GM21360 (cell line): Measurements from ENCODE around the gene LNX1.

Experiments
- ATAC-seq: cut with Tn5 transposase; IDR thresholded peaks from one replicate; pipeline ENCODE4 v1.9.1; 2021; ENCODE audit warnings: mild to moderate bottlenecking, moderate library complexity; ENCODE audit not compliant: unreplicated experiment

The LNX1 gene

GRCh38 chr4:53502094-53502493 is 89.2 kb downstream of the LNX1 start:
- no peak for ATAC-seq

DNA sequence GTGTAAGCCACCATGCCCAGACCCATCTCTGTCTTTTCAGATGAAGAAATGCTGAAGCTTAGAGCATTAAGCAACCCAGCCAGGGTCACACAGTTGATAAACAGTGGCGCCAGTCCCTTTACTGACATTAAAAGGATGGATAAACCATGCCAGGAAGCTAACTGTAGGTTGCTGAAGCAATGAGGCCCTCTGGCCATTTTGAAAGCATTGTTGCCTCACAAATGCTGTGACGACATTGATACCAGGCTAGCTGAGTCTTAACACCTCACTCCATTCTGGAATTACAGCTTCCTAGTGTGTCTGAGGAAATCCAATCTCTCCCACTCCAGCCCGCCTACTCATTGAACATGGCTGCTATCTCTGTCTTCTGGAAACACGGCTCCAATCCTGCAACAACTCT is 89.7 kb downstream of the LNX1 start:
- ATAC-seq = no peak

- ATAC-seq = no peak
These were observed 90.7 kb downstream of the LNX1 start for GRCh38 chr4:53500546-53500945.

- no peak for ATAC-seq
These were observed 91.5 kb downstream of the LNX1 start for GRCh38 chr4:53499791-53500190.

DNA sequence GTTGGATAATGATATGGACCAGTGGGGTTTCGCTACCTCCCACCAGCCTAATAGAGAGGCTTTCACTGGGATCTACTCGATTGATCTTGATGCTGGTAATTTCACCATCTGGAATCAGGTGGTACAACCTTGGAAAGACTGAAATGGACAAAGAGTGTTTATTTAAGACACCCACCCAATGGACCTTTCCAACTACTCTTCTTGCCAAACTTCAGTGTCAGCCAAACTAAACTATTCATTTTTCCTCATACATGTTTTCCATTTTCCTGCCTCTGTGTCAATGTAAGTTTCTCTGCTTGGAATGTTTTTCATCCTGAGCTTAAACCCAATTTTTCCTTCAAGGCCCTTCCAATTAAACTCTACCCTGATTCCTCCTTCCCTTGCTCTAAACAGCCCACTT is 92.6 kb downstream of the LNX1 start:
- ATAC-seq = no peak

DNA sequence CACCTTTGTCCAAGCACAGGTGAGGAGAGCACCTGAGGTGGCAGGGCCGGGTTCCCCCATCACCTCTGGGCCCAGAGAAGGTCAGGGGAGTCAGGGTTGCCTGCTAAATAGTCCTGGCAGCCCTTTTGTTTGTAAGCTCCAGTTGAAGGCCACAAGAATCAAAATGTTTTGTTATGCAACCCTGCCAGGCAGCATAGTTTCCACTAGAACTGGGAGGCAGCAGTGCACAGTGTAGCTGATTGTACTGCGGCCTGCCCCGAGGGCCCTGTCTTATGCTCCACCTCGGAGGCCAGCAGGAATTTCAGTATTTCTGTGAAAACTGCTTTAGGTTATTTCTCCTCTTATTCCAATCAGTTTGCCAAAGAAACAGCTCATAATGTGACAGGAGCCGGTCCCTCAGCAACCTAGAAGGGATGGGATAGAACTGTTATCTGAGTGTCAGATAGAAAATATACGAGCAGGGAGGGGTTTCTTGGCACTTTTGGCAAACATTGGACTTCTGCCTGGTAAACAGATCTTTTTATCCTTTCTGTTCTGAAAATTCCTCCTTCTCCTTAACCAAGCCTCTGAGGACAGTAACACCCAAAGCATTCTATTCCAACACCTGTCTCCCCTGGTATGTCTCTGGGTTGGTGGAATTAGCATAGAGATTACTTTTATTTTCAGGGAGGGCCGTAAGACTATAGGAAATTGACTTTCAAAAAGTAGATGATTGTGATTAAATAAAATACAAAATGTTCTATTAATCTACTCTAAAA is 93.6 kb downstream of the LNX1 start:
- no peak for ATAC-seq

DNA sequence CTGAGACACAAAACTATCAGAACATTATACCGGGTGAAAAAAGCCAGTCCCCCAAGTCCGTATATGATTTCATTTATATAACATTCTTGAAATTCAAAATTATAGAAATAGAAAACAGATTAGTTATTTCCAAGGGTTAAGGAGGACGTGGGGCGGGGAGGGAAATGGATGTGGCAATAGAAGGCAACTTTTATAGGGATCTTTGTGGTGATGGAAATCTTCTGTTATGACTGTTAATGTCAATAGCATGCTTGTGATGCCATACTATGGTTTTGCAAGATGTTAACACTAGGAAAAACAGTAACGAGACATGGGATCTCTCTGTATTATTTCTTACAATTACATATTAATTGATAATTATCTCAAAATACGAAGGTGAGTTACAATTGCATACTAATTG is 96.4 kb downstream of the LNX1 start:
- ATAC-seq = no peak

DNA sequence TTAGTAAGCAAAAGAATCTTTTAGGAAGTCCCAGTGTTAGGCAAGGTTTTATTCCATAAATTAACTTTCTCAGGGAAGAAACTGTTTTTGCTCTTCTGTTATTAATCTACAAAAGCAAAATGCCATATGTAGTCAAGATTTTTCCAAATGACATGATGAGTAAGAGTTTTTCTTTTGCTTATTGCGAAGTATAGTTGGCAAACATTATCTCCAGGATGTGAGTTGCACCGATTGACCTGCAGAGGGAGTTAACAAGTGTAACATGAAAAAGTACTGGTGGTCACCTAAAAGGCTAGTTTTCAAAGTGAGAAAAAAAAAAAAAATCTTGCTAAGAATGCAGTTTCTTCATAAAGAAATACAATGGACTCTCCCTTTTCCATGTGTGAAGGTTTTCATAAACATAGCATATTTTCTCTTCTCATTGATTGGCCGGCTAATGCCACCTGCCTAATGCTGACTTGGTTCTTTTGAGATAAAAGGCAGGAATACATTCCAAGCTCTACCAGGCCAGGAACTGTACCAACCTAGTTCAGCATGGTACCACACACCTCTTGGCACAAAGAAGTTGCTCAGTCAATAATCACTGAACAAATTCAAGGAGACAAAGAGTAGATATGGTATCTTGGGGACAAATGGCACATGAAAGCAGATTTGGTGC is 100.2 kb downstream of the LNX1 start:
- no peak for ATAC-seq

DNA sequence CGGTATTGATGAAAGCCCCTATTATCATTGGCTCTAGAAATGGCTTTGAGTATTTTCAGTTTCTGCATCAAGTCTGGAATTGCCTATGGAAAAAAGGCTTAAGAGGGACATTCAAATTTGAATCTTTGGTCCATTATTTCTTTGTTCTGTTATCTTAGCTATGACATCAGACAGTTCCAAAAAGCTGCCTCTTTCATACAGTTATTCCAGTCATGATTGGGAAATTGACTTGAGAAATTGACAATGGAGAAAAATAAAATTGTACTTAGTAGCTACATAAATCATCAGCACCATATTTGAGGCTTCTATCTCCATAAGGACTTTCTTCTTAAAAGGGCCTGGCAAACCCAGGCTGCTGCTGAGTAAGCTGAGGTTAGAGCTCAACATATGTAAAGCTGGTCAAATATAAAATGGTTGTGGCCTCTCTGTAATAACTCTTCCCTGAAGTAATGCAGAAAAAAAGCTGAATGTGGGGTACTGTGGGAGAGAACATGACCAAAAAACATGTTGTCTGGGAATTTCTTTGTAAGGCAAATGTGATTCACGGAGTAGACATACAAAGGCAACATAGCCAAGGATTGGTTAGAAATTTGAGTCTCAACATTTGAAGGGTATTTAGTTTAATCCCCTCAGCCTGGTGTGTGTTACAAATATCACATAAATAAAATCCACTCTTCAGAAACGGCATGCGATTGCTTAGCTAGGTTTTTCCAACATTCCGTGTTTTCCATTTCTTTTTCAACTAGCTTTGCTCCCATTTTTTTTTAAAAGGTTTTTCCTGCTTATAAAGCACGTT is 100.9 kb downstream of the LNX1 start:
- no peak for ATAC-seq

DNA sequence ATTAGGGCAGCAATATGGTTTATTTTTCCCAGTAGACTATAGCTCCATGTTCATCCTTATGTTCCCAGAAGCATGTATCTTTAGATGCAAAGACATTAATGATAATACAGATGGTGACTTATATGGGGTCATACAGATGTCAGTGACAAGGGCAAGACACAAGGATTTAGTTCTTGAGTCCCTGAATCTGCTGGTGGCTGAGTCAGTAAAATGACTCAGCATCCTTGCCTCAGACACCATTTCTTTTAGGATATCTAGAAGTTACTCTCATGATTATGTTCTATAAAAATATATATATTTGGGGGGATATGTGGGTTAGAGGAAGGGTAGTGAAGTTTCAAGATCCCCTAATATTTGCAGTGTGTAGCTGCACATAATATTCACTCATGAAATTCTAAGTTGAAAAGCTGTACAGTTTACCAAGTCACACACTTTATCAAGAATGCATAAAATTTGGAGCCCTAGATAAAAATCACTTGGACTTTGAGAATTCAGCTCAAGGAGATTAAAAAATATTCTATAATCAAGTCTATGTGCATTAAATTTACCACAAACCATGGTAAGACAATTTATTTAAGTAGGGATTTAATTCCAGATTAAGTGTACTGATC is 101.9 kb downstream of the LNX1 start:
- no peak for ATAC-seq

- no peak for ATAC-seq
These were observed 103.5 kb downstream of the LNX1 start for GRCh38 chr4:53487766-53488165.

GRCh38 chr4:53485658-53486040 is 105.6 kb downstream of the LNX1 start:
- no peak for ATAC-seq

GRCh38 chr4:53484911-53485657 is 106.2 kb downstream of the LNX1 start:
- no peak for ATAC-seq

DNA sequence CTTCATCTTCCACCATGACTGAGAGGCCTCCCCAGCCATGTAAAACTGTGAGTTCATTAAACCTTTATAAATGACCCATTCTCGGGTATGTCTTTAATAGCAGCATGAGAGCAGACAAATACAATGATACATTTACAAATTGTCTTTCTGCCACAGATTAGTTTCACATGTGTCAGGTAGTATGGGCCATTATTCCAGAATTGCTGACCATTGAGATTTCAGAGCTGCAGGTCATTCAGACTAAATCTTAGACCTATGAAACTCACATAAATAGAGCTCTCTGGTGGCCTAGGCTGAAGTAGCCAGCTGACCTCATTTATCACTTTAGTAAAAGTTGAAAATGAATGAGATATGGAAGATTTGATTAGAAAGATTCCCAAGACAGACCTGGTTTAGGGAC is 108.0 kb downstream of the LNX1 start:
- ATAC-seq = no peak

- no peak for ATAC-seq
These were observed 109.7 kb downstream of the LNX1 start for GRCh38 chr4:53481586-53481985.

GRCh38 chr4:53480909-53481308 is 110.4 kb downstream of the LNX1 start:
- no peak for ATAC-seq

GRCh38 chr4:53479736-53480525 is 111.4 kb downstream of the LNX1 start:
- no peak for ATAC-seq

DNA sequence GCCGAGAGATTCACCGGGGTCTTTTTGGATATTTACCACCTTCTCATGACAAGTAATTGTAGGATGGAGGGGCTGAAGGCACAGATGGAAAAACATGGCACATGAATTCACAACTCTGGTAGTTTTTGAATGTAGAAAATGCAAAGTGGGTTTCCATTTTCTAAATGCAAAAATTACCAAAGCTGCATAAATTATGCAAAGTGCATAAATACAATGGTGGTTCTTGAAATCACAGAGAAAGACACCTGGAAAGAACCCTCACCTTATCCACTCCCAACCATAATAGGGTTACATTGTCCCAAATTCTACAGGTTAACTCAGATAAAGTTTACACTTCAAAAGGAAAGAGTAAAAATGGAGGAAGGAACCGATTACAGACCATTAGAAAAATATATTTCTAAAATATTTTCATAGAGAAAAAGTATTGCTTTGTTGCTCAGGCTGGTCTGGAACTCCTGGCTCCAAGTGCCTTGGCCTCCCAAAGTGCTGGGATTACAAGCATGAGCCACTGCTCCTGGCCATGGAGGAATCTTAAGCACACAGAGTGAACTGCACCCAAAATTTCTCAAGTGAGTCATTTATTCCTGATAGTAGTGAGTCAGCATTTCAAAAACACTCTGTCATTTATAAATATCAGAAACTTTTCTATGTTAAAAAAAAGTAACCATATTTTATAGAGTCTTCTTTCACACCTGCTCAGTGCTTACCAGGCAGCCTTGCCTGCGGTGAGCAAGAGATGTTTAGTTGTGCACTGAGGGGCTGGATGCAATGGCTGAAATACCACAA is 112.4 kb downstream of the LNX1 start:
- ATAC-seq = no peak

- ATAC-seq = no peak
These were observed 113.7 kb downstream of the LNX1 start for GRCh38 chr4:53477636-53478035.
